CD4-positive, alpha-beta T cell treated with Interleukin-6 for 4 hours (primary cell): Measurements from ENCODE around the gene ST7L.
"Not testable (repeated sequence)": the region's sequence is repeated elsewhere in the genome, so short reads cannot be mapped to it uniquely, and the experiment has no call there.

Experiments
- DNase-seq: peaks from one replicate; pipeline ENCODE4 v3.0.0-alpha.2; 2020; ENCODE audit warnings: mixed read lengths

ST7L gene

DNA sequence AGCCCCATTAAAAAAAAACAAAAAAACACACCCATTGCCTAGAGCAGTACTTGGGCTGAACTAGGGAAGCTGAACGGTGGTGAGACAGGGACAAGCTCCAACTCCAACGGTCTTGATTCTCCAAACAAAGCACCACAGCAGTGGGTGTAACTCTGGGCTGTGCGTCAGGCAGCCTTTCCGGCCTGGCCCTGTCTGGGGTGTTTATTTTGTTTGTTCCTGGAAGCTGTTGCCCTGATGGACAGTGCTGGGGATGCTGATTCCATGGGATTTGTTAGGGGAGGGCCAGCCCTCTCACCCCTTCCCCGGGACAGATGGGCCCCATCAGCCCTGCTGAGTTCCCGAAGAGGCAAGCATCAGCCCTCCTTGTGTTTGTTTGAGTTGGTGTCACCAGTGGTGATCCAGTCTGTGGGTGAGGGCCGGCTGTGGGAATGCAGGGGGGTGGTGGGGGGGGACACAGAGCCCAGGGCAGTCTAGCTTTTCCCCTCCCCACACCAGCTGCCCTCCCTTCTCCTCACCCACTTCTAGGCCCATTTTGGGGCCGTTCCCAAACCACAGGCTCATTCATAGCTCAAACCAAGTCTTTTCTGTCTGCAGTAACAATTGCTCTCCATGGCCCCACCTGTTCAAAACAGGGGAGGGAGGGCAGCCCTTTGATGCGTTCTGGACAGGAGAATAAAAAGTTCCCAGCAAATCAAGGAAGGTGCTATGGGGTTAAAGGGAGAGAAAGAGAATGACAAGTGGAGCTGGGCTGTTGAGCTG is 105.7 kb downstream of the ST7L start:
- DNase-seq = no peak

DNA sequence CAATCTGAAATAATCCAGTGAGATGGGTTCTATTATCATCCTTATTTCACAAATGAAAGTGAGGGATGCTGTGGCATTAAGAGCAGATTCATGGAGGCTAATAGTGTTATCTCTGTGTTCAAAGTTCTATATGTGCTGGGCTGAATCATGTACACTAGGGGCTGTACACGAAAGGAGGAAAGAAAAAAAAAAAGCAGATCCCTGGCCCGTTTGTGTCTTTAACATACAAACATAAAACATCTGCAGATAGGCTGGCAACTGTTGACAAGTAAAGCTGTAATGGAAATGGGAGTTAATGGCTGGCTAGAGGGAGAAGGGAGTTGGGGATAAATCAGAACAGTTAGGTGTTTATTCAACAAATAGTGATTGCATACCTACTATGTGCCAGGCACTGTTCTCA is 107.0 kb downstream of the ST7L start:
- DNase-seq = no peak

DNA sequence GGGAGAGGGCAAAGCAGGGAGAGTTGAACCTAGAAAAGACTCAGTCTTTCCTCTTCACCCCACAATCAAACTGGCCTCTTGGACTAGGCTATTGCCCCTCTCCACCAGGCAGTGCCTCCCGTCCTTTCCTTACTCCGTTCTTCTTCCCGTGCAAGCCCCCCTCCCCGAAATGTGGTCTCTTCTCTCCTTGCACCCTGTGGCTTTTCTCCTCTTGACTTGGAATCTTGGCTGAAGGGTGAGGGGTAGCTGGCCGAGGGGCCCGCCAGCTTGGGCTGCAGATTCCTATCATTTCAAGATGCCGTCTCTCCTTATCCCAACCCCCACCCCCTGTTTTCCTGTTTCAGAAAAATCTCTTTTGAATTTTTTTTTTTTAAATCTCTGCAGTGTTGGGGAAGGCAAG is 108.6 kb downstream of the ST7L start:
- no peak for DNase-seq

DNA sequence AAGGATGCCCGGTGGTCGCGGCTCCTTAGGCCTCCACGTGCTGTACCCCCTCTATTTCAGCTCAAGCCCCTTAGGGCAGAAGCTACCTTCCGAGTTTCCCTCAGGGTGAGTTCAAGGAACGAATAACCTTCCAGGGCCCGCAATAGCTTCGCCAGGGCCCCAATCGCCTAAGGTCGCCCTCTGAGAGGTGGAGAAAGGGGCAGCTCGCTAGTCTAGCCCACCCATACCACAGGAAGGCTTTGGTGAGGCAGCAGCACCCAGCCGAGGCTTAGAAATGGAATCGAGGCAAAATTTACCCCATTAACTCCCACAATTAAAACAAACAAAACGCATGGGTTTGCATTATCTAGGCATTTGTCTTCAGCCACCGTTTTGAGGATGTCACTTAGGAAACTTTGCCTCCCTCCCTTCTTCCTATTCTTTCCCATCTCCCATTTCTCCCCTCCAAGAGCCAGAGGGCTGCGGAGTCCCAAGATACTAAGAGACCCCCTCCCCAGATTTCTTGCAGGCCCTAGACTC is 109.2 kb downstream of the ST7L start:
- no peak for DNase-seq

DNA sequence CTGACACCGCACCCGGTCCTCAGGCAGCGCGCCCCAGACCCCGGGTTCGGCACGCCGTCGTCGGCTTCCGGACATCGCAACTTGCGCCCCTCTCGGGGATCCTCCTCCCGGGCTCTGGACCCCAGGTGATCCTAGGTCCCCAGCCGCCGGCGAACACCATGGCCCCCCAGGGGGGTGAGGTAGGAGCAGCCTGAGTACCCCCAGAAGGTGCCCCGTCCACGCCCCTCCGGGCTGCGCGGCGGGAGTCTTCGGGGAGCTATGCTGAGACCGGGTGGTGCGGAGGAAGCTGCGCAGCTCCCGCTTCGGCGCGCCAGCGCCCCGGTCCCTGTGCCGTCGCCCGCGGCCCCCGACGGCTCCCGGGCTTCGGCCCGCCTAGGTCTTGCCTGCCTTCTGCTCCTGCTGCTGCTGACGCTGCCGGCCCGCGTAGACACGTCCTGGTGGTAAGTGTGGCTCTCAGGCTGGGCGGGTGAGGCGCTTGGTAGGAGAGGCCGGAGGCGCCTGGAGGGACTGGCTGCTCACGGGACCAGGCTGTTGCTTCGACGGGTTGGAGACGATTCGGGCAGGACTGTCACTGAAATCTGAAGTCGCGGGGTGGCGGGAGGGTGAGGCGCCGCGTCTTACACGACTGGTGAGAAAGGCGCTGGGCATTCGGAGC is 109.8 kb downstream of the ST7L start:
- peak; percentile 12 for DNase-seq

DNA sequence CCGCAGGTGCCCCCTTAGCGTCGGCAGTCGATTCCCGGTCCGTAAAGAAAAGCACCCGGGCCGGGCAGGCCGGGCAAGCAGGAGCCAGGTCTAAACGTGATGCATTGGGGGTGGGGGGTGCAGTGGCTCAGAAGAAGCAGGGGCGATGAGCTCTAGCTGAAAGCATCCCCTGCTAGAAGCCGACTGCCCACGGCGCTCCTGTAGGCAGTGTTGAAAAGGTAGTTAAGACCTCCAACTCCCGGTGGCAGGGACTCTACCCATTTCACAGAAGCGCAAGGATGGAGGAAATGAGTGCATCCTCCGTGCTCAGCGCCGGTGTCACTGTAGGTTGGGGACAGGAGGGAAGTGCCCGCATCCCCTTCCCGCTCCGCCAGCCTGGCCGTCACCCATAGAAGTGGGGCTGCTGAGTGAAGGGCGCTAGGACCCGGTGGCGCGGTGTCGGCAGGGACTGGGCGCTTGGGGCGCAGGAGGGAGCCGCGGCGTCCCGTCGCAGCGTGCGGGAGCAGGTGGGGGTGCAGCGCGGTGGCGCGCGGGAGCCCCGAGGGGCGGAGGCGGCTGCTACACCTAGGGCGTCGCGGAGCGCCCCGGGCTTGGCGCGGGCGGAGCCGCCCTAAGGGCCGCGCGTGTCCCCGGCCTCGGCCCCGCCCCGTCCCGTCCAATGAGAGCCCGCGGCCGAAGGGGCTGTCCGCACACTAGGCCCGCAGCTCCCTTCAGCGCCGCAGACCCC is 110.5 kb downstream of the ST7L start, which contains the start of gene WNT2B:
WNT2B (plus strand) TSS at position 688 of the 727 bp plus-strand sequence. CDS start 298 bp downstream, outside the sequence.
- peak; percentile 61 for DNase-seq

DNA sequence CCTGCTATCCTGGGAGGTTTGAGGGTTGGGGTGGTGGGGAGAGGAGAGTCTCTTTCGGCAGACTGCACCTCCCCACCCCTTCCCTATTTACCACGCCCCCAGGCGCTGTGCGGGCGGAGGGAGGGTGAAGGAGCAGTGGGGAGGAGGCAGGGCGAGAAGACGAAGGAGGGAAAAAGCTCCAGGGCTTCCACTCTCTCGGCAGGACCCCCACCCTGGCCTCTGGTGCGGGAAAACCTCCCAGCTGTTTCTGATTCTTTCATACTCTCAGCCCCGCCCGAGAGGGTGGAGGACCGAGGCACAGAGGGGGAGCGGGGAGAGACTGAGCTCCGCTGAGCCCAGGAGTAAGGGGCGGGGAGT is 111.0 kb downstream of the ST7L start:
- peak; percentile 57 for DNase-seq

DNA sequence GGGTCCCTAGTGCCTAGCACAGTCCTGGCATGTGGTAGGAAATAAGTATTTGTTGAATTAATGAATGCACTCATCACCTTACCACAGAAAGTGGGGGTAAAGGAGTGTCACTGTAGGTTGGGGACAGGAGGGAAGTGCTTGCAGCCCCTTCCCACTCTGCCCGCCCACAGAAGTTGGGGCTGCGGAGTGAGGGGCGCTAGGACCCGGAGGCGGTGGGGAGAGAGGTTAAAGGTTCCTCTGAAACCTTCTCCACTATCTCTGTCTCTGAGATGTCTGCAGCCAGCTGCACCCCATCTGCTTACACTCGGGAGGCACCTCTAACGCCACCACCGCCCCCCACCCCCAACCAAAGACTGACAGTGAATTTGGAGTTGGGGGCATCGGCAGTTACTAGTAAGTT is 111.6 kb downstream of the ST7L start:
- no peak for DNase-seq

DNA sequence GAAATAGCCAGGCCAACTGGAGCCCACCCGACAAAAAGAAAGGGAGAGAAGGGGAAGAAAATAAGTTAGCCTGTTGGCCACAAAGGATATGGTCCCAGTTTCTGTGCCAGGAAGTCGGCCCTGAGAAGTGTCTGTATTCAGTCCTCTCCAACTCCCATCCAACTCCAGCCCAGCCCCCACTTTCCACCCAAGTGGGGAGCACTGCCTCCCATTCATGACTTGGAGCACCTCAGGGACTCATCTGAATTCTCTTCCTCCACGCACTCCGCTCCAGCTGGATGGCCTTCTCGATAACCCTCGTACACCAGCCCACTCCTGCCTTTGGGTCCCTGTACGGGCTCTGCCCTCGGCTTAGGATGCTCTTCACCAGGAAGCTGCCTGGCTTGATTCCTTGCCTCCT is 112.2 kb downstream of the ST7L start:
- DNase-seq = no peak

DNA sequence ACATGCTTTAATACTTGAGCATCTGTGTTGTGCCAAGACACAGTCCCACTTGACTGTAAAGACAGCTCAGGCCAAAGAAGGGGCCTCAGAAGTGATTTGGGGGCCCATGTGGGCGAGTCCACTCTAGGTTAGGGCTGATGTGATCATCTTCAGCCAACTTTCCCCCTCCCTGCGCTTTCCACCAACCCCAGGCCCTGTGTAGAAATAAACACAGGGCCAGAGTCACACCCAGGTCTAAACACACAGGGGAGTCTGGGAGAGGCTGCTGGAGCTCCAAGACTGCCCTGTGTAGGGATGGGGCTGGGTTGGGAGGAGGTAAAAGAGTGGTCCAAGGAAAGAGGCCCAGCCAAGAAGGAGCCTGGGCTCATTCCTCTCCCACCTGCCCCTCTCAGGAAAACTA is 112.6 kb downstream of the ST7L start:
- no peak for DNase-seq

DNA sequence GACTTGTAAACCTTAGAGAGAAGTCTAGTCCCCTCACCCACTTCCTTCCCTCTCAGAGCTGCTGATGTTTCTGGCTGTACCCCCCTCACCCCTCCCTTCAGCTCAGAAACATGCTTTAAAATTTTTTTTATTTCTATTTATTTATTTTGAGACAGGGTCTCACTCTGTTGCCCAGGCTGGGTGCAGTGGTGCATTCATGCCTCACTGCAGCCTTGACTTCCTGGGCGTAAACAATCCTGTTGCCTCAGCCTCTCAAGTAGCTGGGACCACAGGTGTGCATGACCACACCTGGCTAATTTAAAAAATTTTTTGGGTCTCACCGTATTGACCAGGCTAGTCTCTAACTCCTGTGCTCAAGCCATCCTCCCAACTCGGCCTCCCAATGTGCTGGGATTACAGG is 113.1 kb downstream of the ST7L start:
- no peak for DNase-seq

DNA sequence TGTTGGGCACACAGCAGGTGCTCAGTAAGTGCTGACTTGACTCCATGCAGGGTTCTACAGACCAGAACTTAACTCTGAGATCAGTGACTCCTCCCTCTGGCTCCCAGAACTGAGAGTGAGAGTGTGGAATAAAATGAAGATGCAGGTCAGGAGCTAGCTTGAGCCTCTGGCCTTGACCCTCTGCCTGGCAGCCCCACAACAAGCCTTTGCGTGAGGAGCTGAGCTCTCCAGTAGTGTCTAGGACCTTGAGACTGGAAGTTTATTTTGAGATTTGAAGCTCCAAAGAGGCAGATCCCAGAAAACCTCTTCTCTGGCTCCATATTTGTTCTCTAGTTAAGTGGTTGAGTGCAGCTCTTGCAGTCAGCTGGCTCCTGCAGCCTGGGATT is 113.5 kb downstream of the ST7L start:
- DNase-seq = no peak

DNA sequence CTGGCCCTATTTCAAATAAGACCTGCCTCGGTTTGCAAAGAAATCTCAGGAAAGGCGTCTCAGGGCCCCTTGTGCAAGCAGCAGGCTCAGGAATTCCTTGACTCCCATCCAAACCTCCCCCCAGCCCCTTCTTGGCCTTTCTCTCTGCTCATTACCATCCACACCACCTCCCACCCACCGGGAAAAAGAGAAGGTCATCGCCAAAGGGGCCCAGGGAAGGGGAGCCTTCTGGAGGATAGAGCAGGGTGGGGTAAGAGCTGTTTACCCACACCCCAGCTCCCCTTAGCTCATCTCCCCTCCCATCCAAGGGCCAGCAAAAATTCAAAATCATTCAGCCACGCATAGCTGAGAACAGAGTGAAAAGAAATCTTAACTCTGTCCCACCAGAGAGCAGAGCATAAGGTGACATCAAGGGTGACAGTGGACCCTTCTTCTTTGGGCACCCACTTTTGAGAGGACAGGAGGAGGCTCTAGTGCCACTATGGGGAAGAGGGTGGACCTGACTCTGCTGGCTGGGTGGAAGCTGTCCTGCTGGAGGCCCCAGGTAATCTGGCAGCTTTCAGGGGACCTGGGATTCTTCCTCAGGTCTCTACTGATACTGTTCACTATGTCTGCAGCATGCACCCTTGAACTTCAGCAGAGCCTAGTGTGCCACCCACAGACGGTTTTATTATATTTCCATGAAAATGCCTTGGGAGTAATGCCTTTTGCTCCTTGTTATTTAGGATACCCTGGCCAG is 114.1 kb downstream of the ST7L start:
- DNase-seq = no peak

DNA sequence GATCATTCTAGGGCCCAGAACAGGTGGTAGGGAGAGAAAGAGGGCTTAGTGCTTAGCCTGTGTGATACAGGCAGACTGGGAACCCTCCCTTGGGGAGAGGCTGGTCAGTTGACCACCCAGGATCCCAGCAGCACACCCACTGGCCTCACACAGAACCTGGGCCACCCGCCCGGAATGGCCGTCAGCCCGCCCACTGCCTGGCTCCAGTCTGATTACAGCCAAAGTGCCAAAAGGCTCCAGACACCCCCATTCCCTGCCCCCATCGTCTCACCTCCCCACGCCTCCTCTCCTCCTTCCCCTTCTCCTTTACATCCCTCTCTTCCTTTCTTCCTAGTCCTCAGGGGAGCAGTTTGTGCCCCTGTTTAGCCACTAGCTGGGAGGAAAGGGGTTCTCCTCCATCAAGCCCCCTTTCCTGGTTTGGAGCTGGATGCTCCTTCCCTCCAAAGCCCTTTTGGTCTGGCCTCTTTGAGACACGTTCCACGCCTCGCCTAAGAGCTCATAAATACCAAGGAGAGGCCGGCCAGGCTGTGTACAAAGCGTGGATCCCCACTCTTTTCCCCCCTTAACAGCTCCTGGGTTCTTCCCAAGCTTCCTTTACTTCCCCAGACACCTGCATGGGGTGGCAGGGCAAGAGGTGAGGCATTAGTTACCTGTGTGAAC is 114.8 kb downstream of the ST7L start:
- DNase-seq = no peak

DNA sequence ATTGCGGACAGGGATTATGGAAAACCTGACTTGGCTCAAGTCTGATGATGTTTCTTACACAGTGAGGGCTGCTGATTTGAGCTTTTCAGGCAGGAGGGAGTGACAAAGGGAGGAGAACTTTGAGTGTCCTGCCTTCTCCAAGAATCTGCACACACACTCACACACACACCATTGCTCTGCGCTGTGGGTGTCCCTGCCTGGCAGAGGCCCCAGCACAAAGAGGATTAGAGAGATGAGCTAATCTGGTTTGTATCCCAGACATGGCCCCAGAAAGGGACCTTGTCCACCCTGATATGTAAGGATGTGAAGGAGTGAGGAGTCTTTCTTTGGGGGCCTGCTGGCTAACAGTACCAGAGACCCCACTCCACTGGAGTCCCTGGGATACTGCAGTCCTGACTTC is 116.1 kb downstream of the ST7L start:
- no peak for DNase-seq

DNA sequence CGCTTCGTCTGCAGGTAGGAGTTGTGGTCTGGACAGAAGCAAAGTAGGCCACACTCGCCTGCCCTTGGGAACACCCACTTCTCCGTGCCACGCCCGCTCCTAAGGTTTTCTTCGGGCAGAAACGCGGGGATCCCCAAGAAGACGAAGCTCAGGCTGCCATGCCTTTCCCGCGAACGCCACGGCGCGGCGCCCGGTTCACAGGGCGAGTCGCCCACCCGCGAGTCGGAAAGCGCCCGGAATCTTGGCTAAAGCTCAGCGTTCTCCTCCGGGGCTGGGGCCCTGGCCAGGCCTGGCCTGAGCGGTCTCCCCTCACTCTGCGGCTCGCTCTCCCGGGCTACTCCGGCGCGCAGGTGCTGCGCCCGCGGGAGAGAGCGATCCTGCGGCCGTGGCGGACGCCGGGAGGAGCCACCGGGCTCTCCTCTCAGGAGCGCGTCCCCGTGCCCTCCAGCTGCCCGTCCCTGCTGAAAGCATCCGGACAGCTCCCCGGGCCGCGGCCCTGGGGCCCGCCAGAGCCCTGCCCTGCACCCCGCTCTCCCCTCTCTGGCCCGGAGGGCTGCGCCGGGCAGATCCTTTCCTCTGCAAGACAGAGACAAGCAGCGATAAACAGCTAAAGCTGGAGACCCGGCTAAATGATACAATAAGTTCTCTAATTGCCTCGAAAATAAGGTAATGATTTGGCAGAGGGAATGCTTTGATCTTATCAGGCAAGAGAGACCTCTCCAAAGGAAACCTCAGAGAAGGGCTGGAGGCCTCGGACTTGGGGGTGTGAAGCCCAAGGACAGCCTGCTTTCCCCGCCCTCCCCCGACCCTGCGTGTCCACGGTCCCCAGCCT is 116.9 kb downstream of the ST7L start:
- DNase-seq = peak; percentile 63

DNA sequence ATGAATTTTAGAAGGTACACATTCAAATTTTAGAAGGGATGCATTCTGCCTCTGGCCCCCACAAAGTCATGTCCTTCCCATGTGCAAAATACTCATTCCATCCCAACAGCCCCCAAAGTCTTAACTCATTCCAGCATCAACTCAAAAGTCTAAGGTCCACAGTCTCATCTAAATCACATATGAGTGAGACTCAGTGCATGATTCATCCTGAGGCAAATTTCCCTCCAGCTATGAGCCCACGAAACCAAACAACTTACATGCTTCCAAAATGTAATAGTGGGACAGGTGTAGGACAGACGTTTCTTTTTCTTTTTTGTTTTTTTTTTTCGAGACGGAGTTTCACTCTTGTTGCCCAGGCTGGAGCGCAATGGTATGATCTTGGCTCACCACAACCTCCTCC is 122.7 kb downstream of the ST7L start:
- DNase-seq = no peak

DNA sequence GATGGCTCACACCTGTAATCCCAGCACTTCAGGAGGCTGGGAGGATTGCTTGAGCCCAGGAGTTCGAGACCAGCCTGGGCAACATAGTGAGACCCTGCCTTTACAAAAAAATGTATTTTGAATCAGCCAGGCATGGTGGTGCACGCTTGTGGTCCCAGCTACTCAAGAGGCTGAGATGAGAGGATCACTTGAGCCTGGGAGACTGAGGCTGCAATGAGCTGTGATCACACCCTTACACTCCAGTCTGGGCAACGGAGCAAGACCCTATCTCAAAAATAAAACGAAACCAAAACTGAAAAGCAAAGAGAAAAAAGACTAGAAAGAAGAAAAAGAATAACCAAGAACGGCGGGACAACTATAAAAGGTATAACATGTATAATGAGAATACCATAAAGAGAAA is 125.6 kb downstream of the ST7L start:
- no peak for DNase-seq

DNA sequence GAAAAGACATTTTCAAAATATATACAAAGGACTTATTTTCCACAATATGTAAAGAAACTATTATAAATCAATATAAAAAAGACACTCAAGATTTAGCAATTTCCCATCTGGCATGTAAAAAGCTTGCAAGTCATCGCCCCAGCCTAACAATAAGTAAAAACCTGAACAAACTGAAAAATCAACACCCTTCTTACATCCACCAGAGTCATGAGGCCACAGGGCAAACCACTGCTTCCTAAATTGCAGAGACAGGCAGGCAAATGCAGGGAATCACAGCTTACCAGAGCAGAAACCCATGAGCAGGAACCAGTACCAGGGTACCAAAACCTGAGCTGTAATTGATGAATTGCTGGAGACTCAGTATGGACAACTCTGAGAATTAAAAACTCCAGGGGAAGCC is 126.9 kb downstream of the ST7L start:
- no peak for DNase-seq

DNA sequence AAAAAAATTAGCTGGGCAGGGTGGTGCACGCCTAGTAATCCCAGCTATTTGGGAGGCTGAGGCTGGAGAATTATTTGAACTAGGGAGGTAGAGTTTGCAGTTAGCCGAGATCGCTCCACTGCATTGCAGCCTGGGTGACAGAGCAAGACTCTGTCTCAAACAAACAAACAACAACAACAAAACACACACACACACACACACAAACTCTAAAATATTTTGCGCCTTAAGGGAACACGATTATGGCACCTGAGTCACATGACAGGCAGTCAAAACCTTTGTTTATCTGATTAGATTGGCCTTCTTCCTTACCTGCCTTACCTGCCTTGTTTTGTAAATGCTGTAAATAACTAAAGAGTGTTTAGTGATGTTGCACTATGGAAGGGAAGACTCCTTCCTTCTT is 130.8 kb downstream of the ST7L start:
- no peak for DNase-seq

DNA sequence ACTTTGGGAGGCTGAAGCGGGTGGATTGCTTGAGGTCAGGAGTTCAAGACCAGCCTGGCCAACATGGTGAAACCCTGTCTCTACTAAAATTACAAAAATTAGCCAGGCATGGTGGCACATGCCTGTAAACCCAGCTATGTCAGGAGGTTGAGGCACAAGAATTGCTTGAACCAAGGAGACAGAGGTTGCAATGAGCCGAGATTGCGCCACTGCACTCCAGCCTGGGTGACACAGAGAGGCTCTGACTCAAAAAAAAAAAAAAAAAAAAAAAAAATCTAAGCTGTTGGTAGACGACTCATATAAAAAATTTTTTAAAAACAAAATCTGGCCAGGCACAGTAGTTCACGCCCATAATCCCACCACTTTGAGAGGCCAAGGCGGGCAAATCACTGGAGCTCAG is 131.3 kb downstream of the ST7L start:
- DNase-seq = not testable (repeated sequence)

DNA sequence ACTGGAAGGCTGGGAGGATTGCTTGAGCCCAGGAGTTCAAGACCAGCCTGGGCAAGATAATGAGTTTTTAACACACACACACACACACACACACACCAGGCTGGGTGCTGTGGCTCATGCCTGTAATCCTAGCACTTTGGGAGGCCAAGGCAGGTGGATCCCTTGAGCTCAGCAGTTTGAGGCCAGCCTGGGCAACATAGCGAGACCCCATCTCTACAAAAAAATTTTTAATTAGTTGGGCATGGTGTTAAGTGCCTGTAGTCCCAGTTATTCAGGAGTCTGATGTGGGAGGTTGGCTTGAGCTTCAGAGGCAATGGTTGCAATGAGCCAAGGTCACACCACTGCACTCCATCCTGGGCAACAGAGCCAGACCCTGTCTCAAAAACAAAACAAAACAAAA is 132.9 kb downstream of the ST7L start:
- not testable (repeated sequence) for DNase-seq
